Measurements from ENCODE around the gene MED27. TPM values are rescaled to one million over a fixed set of nuclear protein-coding genes. Genes with fewer than 3 reads are reported as not detected.

MED27 gene
- total and polyA plus RNA-seq, 2 of the 8 experiments (the other 6 are each of a cell fraction or from before 2014, with no cell fraction given), result 29.9 to 56.5 TPM

- TF ChIP-seq EZH2 (IDR thresholded peaks at IDR 0.05; ENCODE audit: low read depth, low read length, severe bottlenecking) (no peak), MAX (IDR thresholded peaks at IDR 0.05) (no peak), SRF (IDR thresholded peaks at IDR 0.05; ENCODE audit: low read depth, low read length) (peak; percentile 73), KDM5A (IDR thresholded peaks at IDR 0.05; ENCODE audit: low read length) (peak; percentile 93), CTBP2 (IDR thresholded peaks at IDR 0.05; ENCODE audit: borderline replicate concordance, insufficient read depth, insufficient read length, low read length) (no peak), POLR2A (IDR thresholded peaks at IDR 0.05; ENCODE audit: control extremely low read depth in 1 of 2, low read depth in 2 of 2, low read length in 2 of 2) (peak in 1 of 2 experiments; percentile 80; a peak in 2 of 3 replicates), HDAC2 (IDR thresholded peaks at IDR 0.05; ENCODE audit: borderline replicate concordance in 1 of 2, low read depth in 2 of 2, low read length in 2 of 2) (peak in 1 of 2 experiments; percentile 65; a peak in 1 of 4 replicates), POLR2AphosphoS5 (IDR thresholded peaks at IDR 0.05; ENCODE audit: low read depth, low read length) (no peak), SIN3A (conservative IDR thresholded peaks at IDR 0.05 in 1 of 2, IDR thresholded peaks at IDR 0.05 in 1 of 2; ENCODE audit: low read depth in 1 of 2, low read length in 2 of 2) (peak in 1 of 2 experiments; percentile 96; a peak in 2 of 4 replicates), USF2 (IDR thresholded peaks at IDR 0.05; ENCODE audit: low read length) (no peak), ASH2L (IDR thresholded peaks at IDR 0.05; ENCODE audit: low read length) (peak; percentile 33), KDM4A (IDR thresholded peaks at IDR 0.05; ENCODE audit: low read depth, low read length, severe bottlenecking) (peak; percentile 90), BCL11A (IDR thresholded peaks at IDR 0.05; ENCODE audit: low read depth in 2 of 2, low read length in 2 of 2) (no peak), FOSL1 (IDR thresholded peaks at IDR 0.05; ENCODE audit: insufficient read depth, low read depth, low read length) (no peak), NRF1 (IDR thresholded peaks at IDR 0.05; ENCODE audit: low read depth, low read length) (no peak), RAD21 (IDR thresholded peaks at IDR 0.05 in 1 of 2, conservative IDR thresholded peaks at IDR 0.05 in 1 of 2; ENCODE audit: low read depth in 2 of 2, low read length in 2 of 2) (0 out of 4 replicates have a peak, but pooled peaks of 1 of the 2 experiments have one; percentile 3), SAP30 (IDR thresholded peaks at IDR 0.05; ENCODE audit: insufficient read depth, insufficient replicate concordance, low read length) (peak; percentile 84), TAF1 (IDR thresholded peaks at IDR 0.05; ENCODE audit: low read depth, low read length) (peak; percentile 62; the same call in 1 of the 2 replicates), CREB1 (IDR thresholded peaks at IDR 0.05) (peak; percentile 97)
Measured at GRCh38 chr9:132079391-132080091, at the start of gene MED27 (continued).
